GM10847 (cell line): ENCODE data around the gene KRT6C.

ENCODE experiments used
- POLR2A ChIP-seq: IDR thresholded peaks from 2 replicates; pipeline ENCODE4 v1.6.1; 2011; ENCODE audit not compliant: insufficient read length; ENCODE audit errors: extremely low read depth

Gene KRT6C

GRCh38 chr12:52434081-52434733 lies 39.4 kb downstream of the KRT6C start, which contains the start of gene KRT75:
TSS of gene KRT75 (minus strand) at chr12:52434371. CDS start at chr12:52434304, 67 bp downstream.
- no peak for TF ChIP-seq POLR2A

- no peak for TF ChIP-seq POLR2A
These were observed 40.0 kb downstream of the KRT6C start for GRCh38 chr12:52433501-52434080.

- TF ChIP-seq POLR2A, result no peak
These were observed 40.9 kb downstream of the KRT6C start for GRCh38 chr12:52432559-52433207.

- TF ChIP-seq POLR2A, result no peak
These were observed 45.5 kb downstream of the KRT6C start for GRCh38 chr12:52428121-52428520.

- no peak for TF ChIP-seq POLR2A
These were observed 46.5 kb downstream of the KRT6C start for GRCh38 chr12:52427083-52427482.

GRCh38 chr12:52426034-52426433 lies 47.6 kb downstream of the KRT6C start:
- no peak for TF ChIP-seq POLR2A

- no peak for TF ChIP-seq POLR2A
These were observed 48.1 kb downstream of the KRT6C start for GRCh38 chr12:52425466-52425865.

- TF ChIP-seq POLR2A, result no peak
These were observed 49.7 kb downstream of the KRT6C start for GRCh38 chr12:52423661-52424500.

GRCh38 chr12:52423035-52423434 lies 50.6 kb downstream of the KRT6C start:
- TF ChIP-seq POLR2A, result no peak

GRCh38 chr12:52419656-52420055 lies 53.9 kb downstream of the KRT6C start:
- no peak for TF ChIP-seq POLR2A

GRCh38 chr12:52418576-52419110 lies 55.0 kb downstream of the KRT6C start:
- TF ChIP-seq POLR2A, result no peak
